ENCODE measurements around the gene TIMM9.
A peak's percentile ranks its signal among the peaks of the same experiment; 100 is the strongest.
"Not testable (repeated sequence)": the region's sequence is repeated elsewhere in the genome, so short reads cannot be mapped to it uniquely, and the experiment has no call there.

The TIMM9 gene, protein sequence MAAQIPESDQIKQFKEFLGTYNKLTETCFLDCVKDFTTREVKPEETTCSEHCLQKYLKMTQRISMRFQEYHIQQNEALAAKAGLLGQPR

DNA sequence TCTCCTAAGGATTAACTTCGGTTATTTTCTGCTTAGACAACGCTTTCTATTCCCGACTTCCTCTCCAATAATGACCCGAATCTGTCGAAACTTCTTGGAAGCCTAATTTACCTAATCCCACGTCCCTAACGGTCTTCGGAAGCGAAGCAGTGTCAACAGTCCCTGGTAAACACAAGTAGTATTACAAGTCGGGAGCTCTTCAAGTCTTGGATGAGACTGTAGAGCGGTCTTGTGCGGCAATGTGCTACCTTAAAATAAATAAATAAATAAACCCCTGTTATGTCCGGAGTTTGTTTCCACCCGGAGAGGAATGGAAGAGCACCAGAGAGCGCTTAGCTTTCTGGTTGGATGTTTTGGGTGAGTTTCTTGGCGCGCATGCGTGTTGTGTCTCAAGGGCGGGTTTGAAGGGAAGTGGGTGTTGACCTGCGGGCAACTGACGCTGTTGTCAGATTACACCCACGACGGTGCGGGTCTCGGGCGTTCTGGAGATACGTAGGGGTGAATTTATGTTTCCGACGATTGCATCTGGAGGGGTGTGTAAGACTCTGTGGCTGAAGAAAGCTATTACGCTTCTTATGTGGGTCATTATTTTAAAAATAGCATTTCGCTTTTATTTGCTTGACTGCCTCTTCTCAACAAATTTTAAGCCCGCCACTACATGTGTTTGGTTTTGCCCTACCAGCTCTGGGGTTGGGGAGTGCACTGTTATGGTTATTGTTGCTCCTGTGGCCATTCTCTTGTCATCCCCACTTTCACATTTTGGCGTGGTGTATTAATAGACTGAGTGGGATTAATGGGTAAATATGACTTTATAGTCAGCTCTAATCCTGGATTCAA lies at the start of gene TIMM9, which contains the start of gene KIAA0586:
TIMM9 (minus strand) TSS at position 251 of the 837 bp plus-strand sequence. CDS start 15,586 bp downstream, outside the sequence.
KIAA0586 (plus strand) TSS at position 439 of the 837 bp plus-strand sequence. CDS start 546 bp downstream, outside the sequence.
- DNase-seq = peak; percentile 99

DNA sequence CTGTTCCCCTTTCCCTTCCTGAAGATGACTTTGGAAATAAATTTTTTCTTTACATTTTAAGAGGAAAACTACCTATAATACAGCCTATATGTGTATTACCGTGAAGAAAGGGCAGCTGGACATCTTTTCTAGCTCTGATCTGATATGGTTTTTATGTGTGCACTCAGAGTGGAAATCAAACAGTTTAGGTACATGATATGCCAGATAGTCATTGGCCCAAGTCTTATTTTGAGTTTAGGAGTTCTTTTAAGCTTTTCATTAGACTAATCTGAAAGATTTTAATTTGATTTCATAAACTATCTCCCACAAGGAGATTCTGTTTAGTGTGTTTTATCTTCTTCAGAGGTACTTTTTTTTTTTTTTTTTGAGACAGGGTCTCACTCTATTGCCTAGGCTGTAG lies 49.0 kb upstream of the TIMM9 start:
- no peak for DNase-seq

DNA sequence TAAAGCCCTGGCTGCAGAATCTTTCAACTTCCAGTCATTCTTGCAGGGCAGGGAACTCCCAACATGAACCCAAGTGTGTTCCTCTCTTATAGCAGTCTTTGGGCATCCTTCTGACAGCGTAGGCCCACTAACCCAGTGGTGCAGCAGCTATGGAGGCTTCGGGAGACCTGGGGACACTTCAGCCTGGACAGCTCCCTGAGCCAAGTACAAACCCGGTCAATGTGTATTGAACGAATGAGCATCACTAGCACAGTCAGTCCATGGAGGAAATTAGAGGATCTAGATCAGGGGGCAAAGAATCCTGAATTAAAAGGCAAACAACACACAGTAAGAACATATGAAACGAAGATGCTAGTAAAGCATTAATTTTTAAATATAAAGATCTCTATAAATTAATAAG lies 42.0 kb upstream of the TIMM9 start:
- DNase-seq = no peak

DNA sequence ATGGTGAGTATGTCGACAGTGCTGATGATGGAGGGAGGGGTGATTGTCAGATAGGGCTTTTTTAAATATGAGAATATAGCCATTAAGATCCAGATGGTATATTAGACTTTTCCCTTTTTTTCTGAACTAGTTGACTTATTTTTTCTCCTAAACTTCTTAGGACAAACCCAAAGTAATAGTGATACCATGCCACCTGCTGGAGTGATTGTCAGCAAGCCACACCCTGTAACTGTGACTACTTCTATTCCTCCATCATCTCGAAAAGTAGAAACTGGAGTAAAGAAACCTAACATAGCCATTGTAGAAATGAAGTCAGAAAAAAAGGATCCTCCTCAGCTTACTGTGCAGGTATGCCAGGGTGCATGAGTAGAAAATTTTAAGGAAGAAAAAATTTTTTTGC lies 40.2 kb upstream of the TIMM9 start:
- DNase-seq = no peak

DNA sequence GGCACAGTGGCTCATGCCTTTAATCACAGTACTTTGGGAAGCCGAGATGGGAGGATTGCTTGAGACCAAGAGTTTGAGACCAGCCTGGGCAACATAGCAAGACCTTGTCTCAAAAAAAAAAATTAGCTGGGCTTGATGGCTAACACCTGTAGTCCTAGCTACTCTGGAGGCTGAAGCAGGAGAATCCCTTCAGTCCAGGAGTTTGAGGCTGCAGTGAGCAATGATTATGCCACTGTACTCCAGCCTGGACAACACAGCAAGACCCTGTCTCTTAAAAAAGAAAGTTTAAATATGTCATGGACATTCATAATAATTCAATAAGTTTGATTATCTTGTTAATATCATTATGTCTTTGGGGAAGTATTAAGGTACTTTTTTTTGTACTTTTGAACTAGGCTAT lies 39.1 kb upstream of the TIMM9 start:
- no peak for DNase-seq

DNA sequence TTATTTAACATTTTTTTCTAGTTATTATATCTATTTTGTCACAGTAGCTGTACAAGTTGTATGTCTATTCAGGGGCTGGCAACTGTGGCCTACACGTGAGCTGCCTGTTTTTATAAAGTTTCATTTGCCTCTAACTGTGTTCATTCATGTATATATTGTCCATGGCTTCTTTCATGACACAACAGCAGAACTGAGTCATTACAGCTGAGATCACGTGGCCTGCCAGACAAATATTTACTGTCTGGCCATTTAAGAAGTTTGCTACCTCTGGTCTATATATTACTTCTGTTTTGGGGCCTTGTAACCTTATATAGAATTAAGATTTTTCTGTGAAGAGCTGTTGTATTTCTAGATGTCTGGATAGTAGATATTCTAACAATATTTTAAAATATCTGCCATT lies 38.1 kb upstream of the TIMM9 start:
- DNase-seq = no peak

DNA sequence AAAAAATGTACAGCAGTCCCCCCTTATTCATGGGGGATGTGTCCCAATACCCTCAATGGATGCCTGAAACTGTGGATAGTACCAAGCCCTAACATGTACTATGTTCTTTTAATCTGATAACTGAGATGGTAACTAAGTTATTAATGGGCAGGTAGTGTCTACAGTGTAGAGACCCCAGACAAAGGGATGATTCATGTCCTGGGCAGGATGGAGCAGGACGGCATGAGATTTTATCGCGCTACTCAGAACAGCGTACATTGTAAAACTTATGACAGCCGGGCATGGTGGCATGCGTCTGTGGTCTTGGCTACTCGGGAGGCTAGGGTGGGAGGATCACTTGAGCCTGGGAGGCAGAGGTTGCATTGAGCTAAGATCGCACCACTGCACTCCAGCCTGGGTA lies 37.3 kb upstream of the TIMM9 start:
- no peak for DNase-seq

DNA sequence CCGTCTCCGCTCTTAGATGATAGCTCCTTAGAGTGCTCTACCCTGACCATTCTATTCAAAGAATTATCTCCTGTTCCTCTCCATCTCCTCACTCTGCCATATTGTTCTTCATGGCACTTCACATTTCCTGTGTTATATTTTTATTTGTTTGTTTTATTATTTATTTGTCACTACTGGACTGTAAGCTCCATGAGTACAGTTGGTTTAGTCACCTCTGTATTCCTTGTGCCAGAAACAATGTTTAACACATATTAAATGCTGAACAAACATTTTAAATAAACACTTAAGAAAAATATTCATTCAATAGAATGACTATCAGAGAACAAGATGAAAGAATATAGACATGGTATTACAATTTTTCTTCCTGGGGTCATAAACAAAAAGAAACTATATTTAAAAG lies 35.8 kb upstream of the TIMM9 start:
- no peak for DNase-seq

DNA sequence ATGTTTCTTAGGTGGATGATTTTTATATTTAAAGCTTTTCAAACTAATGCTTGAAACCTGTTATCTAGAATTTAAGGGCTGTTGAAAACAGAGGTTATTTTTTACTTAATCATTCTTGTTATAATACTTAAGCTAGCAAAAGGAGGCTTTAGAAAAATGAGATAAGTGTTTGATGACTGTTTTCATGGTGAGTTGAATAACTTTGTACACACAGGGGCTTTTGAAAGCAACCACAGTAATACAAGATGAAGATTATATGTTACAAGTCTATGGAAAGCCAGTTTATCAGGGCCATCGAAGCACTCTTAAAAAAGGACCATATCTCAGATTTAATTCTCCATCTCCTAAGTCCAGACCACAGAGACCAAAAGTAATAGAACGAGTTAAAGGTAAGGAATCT lies 33.4 kb upstream of the TIMM9 start:
- DNase-seq = peak; percentile 25

DNA sequence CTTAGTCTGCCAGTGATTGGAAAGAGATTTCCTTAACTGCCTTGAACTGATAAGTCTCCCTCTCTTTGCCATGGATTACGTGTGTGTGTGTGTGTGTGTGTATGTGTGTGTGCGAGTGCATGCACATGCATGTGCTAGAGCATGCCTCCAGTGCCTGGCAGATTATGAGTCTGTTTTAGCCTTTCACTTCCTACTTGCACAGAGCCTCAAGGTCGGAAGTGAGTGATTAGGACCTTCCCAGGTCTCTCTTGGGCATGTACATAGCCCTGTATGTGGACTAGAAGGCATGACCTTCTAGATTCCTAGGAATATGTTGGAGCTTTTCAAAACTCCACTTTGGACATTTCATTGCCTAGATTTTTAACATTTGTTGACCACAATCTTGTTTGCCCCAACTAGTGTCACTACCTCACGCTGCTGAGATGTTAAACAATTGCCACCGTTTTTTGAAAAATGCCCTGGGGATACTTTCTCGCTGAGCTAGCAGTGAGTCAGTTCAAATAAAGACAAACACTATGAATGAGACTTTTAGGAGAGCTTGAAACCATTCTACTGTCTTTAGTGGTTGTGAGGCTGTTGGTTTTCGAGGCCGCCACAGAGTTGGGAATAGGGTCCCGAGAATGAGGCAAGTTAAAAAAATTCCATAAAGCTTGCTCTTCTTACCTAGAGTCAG lies 28.4 kb upstream of the TIMM9 start:
- no peak for DNase-seq

DNA sequence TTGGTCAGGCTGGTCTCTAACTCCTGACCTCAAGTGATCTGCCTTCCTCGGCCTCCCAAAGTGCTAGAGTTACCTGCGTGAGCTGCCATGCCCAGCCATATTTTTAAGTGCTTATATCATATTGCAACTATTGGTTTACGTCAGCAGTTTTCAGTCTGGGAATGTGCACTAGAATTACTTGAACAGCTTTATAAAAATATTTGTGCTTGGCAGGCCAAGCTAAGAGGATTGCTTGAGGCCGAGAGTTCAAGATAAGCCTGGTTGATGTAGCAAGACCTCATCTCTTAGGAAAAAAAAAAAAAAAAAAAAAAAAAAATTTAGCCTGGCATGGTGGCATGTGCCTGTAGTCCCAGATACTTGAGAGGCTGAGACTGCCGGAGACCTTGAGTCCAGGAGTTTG lies 17.3 kb upstream of the TIMM9 start:
- no peak for DNase-seq

DNA sequence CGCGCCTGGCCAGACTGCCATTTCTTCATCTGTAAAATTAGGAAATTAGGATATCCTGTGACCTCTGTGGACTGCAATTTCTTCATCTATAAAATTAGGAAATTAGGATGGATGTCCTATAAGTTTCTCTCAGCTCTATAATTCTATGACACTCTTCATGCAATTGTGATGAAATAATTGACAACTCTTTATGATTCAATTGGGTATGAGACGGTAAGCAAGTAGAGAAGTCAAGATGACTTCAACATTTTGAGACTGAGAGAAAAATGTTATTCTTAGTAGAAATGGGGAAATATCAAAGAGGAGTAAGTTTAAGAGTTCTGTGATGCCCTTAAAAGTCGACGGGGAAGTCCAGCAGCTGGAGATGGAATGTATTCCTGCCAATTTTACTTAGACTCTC lies 12.1 kb upstream of the TIMM9 start:
- DNase-seq = no peak

DNA sequence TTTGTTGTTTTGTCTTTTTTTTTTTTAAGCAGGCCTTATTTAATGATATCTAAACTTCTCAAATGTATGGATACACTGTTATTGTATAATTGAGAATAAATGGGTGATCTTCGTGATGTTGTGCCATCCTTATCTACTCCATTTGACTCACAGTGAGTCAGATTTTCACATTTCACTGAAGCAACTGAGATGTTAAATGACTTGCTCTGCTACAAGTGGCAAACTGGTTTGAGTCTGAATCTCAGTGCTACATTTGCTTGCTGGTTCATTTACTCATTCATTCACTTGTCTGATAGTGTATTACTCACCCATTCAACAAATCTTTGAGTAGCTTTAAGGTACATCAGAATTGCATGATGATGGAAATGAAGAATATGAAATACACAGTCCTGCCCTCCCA lies 2.8 kb upstream of the TIMM9 start:
- no peak for DNase-seq

DNA sequence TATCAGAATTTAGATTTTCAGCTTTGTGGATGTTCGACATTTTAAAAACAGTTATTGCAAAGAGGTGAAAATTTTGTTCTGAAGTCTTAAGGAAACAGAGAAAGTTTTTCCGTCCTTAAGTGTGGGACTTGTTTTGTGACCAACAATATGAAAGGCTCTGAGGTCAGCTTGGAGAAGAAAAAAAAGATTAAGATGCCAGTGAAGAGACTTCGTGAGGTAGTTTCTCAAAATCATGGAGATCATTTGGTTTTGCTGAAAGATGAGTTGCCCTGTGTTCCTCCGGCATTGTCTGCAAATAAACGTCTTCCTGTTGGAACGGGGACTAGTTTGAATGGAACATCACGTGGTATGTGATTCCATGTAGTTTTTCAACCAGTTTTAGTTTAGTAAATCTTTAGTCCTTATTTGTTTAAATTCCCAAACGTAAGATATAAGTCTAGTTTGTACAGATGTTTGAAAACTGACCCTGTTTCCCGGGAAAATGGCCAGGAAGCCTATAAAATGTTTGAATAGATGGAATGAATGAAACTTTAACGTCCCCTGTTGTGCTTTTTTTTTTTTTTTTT lies 870 bp upstream of the TIMM9 start:
- DNase-seq = peak; percentile 33

DNA sequence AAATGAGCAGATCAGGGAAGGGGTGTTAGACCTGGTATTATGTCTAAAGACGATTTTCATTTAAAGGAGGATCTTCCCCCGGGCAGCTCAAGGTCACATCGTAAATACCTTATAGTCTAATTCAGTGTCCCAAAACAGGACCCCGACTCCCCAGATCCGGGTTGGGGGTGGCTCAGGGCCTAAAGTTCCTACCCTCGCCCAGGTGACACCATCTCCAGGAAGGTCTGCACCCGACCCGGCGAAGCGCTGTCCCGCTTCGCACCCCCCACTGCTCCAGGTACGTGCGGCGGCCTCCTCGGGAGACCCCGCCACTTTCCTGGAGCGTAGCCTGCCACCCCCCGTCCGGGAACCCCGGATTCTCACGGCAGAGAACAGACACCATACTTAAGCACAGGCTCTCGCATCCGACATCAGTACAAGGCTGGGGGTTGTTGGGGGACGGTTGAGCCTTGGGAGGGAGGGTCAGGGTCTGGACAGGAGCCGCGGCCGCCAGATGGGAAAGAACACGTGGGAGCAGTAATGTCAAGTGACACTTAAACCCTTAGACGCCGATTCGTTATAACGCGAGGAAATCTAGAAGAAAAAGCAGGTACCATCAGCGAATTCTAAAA lies 556 bp downstream of the TIMM9 start:
- peak; percentile 58 for DNase-seq

DNA sequence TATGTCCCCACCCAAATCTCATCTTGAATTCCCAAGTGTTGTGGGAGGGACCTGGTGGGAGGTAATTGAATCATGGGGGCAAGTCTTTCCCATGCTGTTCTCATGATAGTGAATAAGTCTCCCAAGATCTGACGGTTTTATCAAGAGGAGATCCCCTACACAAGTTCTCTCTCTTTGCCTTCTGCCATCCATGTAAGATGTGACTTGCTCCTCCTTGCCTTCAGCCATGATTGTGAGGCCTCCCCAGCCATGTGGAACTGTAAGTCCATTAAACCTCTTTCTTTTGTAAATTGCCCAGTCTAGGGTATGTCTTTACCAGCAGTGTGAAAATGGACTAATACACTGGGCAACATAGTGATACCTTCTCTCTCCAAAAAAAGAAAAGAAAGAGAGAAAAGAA lies 10.4 kb downstream of the TIMM9 start:
- DNase-seq = not testable (repeated sequence)

DNA sequence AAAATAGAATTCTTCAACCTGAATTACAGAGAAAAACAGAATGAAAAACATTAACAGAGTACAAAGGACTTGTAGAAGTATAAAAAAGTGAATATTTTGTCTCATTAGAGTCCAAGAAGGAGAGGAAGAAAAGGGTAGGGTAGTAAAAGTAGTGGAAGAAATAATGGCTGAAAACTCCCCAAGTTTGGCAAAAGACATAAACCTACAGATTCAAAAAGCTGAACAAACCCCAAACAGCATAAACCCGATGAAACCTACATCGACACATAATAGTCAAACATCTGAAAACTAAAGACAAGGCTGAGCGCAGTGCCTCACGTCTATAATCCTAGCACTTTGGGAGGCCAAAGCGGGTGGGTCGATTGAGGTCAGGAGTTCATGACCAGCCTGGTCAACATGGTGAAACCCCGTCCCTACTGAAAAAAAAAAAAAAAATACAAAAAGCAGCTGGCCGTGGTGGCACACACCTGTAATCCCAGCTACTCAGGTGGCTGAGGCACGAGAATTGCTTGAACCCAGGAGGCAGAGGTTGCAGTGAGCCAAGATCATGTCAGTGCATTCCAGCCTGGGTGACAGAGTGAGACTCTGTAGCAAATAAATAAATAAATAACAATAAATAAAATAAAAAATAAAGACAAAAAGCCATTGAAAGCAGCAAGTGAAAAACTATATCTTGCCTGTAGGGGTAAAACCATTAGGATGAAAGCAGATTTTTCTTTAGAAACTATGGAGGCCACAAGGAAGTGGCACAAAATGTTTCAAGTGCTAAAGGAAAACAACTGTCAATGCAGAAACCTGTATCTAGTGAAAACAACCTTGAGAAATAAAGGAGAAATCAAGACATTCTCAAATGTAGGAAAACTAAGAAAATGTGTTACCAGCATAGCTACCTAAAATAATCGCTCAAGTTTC lies 11.4 kb downstream of the TIMM9 start:
- no peak for DNase-seq

DNA sequence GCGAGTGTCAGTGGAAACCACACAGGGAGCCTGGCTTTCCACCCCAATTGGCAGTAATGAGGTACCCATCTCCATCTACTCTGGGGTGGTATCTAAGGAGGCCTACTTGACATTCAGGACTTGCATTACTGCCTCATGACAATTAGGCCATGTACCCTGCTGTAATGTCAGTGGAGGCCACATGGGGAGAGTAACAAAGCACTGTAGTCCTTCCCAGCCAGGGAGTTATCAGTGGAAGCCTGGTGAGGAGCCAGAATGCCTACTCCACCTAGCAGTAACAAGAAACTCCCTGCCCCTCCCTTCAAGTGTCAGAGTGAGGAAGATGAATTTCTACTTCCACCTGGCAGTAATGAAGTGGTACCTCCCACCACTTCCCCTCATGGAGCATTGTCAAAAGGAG lies 12.5 kb downstream of the TIMM9 start:
- no peak for DNase-seq

DNA sequence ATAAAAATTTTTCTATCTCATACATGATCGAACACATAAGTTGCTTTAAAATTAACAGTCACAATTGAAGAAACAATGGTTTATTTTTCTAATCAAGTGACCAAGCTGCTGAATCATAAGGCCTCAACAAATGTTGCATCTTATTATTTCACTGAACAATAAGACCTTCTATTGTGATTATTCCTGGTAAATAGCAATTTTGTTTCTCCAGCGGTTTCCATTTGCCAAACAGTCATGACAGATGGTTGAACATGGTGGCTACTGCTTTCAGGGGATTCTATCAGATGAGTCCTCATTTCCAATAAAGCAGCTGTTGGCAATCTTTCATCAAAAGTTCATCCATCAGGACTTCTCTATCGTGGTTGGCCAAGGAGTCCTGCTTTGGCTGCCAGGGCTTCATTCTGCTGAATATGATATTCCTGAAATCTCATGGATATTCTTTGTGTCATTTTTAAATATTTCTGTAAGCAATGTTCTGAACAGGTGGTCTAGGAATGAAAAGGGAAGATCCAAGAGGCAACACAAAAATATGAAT lies 18.6 kb downstream of the TIMM9 start:
- no peak for DNase-seq

DNA sequence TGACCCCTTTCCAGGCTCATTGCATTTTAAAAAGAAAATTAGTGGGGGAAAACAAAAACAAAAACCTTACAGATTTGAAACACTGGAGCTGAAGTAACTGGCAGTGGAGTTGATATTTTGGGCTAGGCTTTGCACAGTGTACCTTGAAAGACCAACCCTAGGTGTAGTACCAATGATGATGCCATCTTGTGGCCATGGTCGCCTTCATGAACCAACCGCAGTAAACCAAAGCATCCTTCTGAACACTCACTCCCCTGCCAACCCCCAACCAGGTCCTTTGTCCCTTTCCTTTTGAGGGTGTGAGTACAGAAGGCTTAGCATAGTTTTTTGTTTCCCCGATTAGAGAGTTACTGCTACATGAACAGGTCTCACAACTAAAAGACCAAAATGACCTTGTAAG lies 25.7 kb downstream of the TIMM9 start:
- DNase-seq = no peak

DNA sequence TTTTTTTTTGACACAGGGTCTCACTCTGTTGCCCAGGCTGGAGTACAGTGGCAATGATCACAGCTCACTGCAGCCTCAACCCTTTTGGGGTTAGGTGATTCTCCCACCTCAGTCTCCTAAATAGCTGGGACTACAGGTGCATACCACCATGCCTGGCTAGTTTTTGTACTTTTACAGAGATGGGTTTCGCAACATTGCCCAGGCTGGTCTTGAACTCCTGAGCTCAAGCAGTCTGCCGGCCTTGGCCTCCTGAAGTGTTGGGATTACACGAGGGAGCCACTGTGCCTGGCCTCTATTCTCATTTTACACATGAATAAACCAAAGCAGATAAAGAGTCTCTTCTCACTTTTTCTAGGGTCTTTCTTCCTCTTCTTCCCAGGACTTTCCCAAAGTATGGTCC lies 28.4 kb downstream of the TIMM9 start:
- DNase-seq = no peak

DNA sequence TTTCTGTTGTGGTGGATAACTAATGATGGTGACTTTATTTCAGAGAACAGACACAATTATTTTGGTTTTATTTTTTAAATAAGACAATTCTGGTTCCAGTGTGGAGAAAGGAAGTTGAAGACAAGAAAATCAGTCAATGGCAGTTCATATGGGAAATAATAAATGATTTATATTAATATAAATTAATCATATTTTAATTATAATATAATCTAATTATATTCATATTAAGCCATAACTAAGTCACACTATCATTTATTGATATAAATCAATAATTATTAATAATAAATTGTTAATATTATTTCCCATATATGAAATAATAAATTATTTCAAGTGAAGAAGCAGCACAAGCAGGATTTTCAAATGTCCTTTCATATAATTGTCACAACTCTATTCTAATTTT lies 28.8 kb downstream of the TIMM9 start:
- no peak for DNase-seq
